ENCODE data around the gene NAV3. TPM values are rescaled to one million over a fixed set of nuclear protein-coding genes. Genes with fewer than 3 reads are reported as not detected.

The NAV3 gene
- total RNA-seq, 5 donors from 2014 or later (not counting 1 experiment from before 2014, with no cell fraction given), result 0.26 TPM; not detected in 4

DNA sequence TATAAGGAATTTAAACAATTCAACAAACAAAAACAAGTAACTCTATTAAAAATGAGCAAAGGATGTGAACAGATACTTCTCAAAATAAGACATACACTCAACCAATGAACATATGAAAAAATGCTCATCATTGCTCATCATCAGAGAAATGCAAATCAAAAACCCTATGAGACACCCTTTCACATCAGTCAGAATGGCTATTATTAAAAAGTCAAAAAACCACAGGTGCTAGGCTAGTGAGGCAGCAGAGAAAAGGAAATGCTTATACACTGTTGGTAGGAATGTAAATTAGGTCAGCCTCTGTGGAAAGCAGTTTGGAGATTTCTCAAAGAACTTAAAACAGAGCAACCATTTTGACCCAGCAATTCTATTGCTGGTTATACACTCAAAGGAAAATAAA is 52.0 kb downstream of the NAV3 start:
- no peak for ATAC-seq (replicated peaks in 1 of 4)
- H3K4me1 ChIP-seq (ENCODE audit: control insufficient read depth in 1 of 2, extremely low read depth in 1 of 2, insufficient read depth in 2 of 2, low read length in 2 of 2), result no peaks in the 10 kb centered on the region
- H3K9me3 ChIP-seq, result no peaks in the 10 kb centered on the region
- no peak overlapping the region for H3K27ac Mint-ChIP-seq
- H3K36me3 Mint-ChIP-seq, result no peaks in the 10 kb centered on the region
- H3K4me3 Mint-ChIP-seq, result no peak overlapping the region
- no peak for DNase-seq
- no peaks in the 10 kb centered on the region for H3K36me3 ChIP-seq (ENCODE audit: control insufficient read depth in 2 of 2, extremely low read depth in 1 of 2, insufficient read depth in 1 of 2, low read length in 1 of 2)
- no peaks in the 10 kb centered on the region for H3K27me3 ChIP-seq (replicated peaks in 1 of 2; ENCODE audit: control insufficient read depth in 2 of 2, extremely low read depth in 1 of 2, insufficient read depth in 2 of 2, low read length in 1 of 2)
- CTCF ChIA-PET, result no interaction called here
- H3K4me1 Mint-ChIP-seq, result no peaks in the 10 kb centered on the region
- H3K27me3 Mint-ChIP-seq, result no peaks in the 10 kb centered on the region
- peaks cover 4 to 30% (median 12%) of the 10 kb centered on the region in 3 donors for H3K9me3 Mint-ChIP-seq
- H3K4me3 ChIP-seq (ENCODE audit: control insufficient read depth in 1 of 2, extremely low read depth in 1 of 2, low read length in 1 of 2), result no peak overlapping the region
- POLR2A ChIA-PET, result no interaction called here
- no peak overlapping the region for H3K27ac ChIP-seq (ENCODE audit: low read length)

DNA sequence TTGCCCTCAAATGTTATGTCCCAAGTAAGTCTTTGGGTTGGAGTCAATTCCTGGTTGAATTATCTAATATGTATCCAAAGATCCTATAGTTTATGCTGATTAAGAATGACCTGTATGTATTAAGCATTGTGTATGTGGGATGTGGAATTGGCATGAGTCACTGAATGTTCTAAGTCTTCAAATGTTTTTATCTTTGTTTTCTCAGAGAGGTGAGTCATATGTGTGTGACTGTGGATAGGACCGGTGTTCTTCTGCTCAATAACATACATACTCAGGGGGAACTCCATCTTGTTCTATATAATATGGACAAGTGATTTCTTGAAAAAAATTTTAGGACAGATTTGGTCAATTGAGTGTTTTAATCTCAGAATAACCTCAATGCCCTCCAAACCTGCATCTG is 57.9 kb downstream of the NAV3 start:
- no peaks in the 10 kb centered on the region for H3K36me3 ChIP-seq (ENCODE audit: control insufficient read depth in 2 of 2, extremely low read depth in 1 of 2, insufficient read depth in 1 of 2, low read length in 1 of 2)
- Mint-ChIP-seq H3K27me3 (no peaks in the 10 kb centered on the region), H3K4me3 (no peak overlapping the region), H3K9me3 (peaks cover 0 to 19% (median 0%) of the 10 kb centered on the region in 3 donors), H3K27ac (no peak overlapping the region), H3K4me1 (no peaks in the 10 kb centered on the region), H3K36me3 (no peaks in the 10 kb centered on the region)
- no peaks in the 10 kb centered on the region for H3K4me1 ChIP-seq (ENCODE audit: control insufficient read depth in 1 of 2, extremely low read depth in 1 of 2, insufficient read depth in 2 of 2, low read length in 2 of 2)
- H3K4me3 ChIP-seq (ENCODE audit: control insufficient read depth in 1 of 2, extremely low read depth in 1 of 2, low read length in 1 of 2), result no peak overlapping the region
- no peak overlapping the region for H3K27ac ChIP-seq (ENCODE audit: low read length)
- H3K27me3 ChIP-seq (replicated peaks in 1 of 2; ENCODE audit: control insufficient read depth in 2 of 2, extremely low read depth in 1 of 2, insufficient read depth in 2 of 2, low read length in 1 of 2), result no peaks in the 10 kb centered on the region
- POLR2A ChIA-PET, result no interaction called here
- no peak for DNase-seq
- ATAC-seq (replicated peaks in 1 of 4), result no peak
- H3K9me3 ChIP-seq, result no peaks in the 10 kb centered on the region
- no CpG with 5 or more reads among the region's 1 CpG for WGBS (ENCODE audit: insufficient coverage)
- CTCF ChIA-PET, result no interaction called here

DNA sequence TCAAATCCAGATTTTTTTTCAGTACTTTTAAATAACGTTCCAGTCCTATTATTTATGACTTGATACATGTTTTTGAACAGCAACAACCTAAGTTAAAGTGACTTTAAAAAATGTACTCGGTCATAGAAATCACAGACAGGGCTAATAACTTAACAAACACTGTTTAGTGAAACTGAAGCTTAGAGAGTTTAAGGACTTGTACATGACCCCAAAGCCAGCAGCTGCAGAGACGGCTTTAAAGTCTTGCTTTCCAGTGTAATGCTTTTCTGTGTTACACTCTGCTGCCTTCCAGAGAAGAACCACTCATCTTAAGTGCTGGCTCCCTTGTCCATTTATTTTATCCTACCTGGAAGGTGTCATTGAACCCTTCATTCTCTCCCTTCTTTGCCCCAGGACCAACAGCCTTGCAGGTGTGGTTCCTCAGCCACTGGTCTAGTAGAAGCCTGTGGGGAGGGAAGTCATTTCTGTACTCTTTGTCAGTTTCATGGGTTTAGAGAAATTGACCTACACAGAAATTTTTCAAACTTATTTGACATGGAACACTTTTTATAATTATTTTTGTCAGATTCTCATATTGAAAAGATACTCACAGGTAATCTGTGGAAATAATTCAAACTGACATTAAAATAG is 60.9 kb downstream of the NAV3 start:
- Histone ChIP-seq H3K27me3 (replicated peaks in 1 of 2; ENCODE audit: control insufficient read depth in 2 of 2, extremely low read depth in 1 of 2, insufficient read depth in 2 of 2, low read length in 1 of 2) (no peaks in the 10 kb centered on the region), H3K9me3 (no peaks in the 10 kb centered on the region), H3K4me3 (ENCODE audit: control insufficient read depth in 1 of 2, extremely low read depth in 1 of 2, low read length in 1 of 2) (no peak overlapping the region), H3K27ac (ENCODE audit: low read length) (no peak overlapping the region), H3K36me3 (ENCODE audit: control insufficient read depth in 2 of 2, extremely low read depth in 1 of 2, insufficient read depth in 1 of 2, low read length in 1 of 2) (no peaks in the 10 kb centered on the region), H3K4me1 (ENCODE audit: control insufficient read depth in 1 of 2, extremely low read depth in 1 of 2, insufficient read depth in 2 of 2, low read length in 2 of 2) (no peaks in the 10 kb centered on the region)
- ChIA-PET CTCF (no interaction called here), POLR2A (interaction anchor here in 1 of 2 donors (0.7 kb wide), 1 partner anchor 27 kb away, joined by 3 read pairs; no protein-coding TSS in a partner anchor)
- peaks cover 0 to 18% (median 0%) of the 10 kb centered on the region in 3 donors for H3K9me3 Mint-ChIP-seq
- no CpG with 5 or more reads among the region's 3 CpGs for WGBS (ENCODE audit: insufficient coverage)
- DNase-seq (no peak), ATAC-seq (replicated peaks in 1 of 4) (no peak)
- no peaks in the 10 kb centered on the region for H3K4me1 Mint-ChIP-seq
- no peak overlapping the region for H3K27ac Mint-ChIP-seq
- H3K27me3 Mint-ChIP-seq, result no peaks in the 10 kb centered on the region
- H3K36me3 Mint-ChIP-seq, result no peaks in the 10 kb centered on the region
- no peak overlapping the region for H3K4me3 Mint-ChIP-seq

- peaks cover 0 to 4% (median 3%) of the 10 kb centered on the region in 3 donors for H3K9me3 Mint-ChIP-seq
- no peaks in the 10 kb centered on the region for H3K4me1 Mint-ChIP-seq
- Histone ChIP-seq H3K27ac (ENCODE audit: low read length) (no peak overlapping the region), H3K9me3 (no peaks in the 10 kb centered on the region), H3K27me3 (replicated peaks in 1 of 2; ENCODE audit: control insufficient read depth in 2 of 2, extremely low read depth in 1 of 2, insufficient read depth in 2 of 2, low read length in 1 of 2) (no peaks in the 10 kb centered on the region), H3K4me3 (ENCODE audit: control insufficient read depth in 1 of 2, extremely low read depth in 1 of 2, low read length in 1 of 2) (no peak overlapping the region), H3K4me1 (ENCODE audit: control insufficient read depth in 1 of 2, extremely low read depth in 1 of 2, insufficient read depth in 2 of 2, low read length in 2 of 2) (no peaks in the 10 kb centered on the region), H3K36me3 (ENCODE audit: control insufficient read depth in 2 of 2, extremely low read depth in 1 of 2, insufficient read depth in 1 of 2, low read length in 1 of 2) (no peaks in the 10 kb centered on the region)
- H3K27me3 Mint-ChIP-seq, result no peaks in the 10 kb centered on the region
- ChIA-PET CTCF (no interaction called here), POLR2A (no interaction called here)
- no peak for DNase-seq
- ATAC-seq (replicated peaks in 1 of 4), result no peak
- H3K36me3 Mint-ChIP-seq, result no peaks in the 10 kb centered on the region
- no peak overlapping the region for H3K4me3 Mint-ChIP-seq
- H3K27ac Mint-ChIP-seq, result no peak overlapping the region
Measured at GRCh38 chr12:77893918-77894317, 63.2 kb downstream of the NAV3 start.

GRCh38 chr12:77894556-77894955 is 63.9 kb downstream of the NAV3 start:
- DNase-seq, result no peak
- ChIA-PET CTCF (no interaction called here), POLR2A (no interaction called here)
- Histone ChIP-seq H3K4me3 (ENCODE audit: control insufficient read depth in 1 of 2, extremely low read depth in 1 of 2, low read length in 1 of 2) (no peak overlapping the region), H3K27me3 (replicated peaks in 1 of 2; ENCODE audit: control insufficient read depth in 2 of 2, extremely low read depth in 1 of 2, insufficient read depth in 2 of 2, low read length in 1 of 2) (no peaks in the 10 kb centered on the region), H3K4me1 (ENCODE audit: control insufficient read depth in 1 of 2, extremely low read depth in 1 of 2, insufficient read depth in 2 of 2, low read length in 2 of 2) (no peaks in the 10 kb centered on the region), H3K36me3 (ENCODE audit: control insufficient read depth in 2 of 2, extremely low read depth in 1 of 2, insufficient read depth in 1 of 2, low read length in 1 of 2) (no peaks in the 10 kb centered on the region), H3K27ac (ENCODE audit: low read length) (no peak overlapping the region), H3K9me3 (no peaks in the 10 kb centered on the region)
- no peak overlapping the region for H3K4me3 Mint-ChIP-seq
- WGBS (ENCODE audit: insufficient coverage), result no CpG with 5 or more reads among the region's 2 CpGs
- H3K4me1 Mint-ChIP-seq, result no peaks in the 10 kb centered on the region
- peaks cover 0 to 3% (median 0%) of the 10 kb centered on the region in 3 donors for H3K9me3 Mint-ChIP-seq
- ATAC-seq (replicated peaks in 1 of 4), result no peak
- H3K27me3 Mint-ChIP-seq, result no peaks in the 10 kb centered on the region
- no peaks in the 10 kb centered on the region for H3K36me3 Mint-ChIP-seq
- H3K27ac Mint-ChIP-seq, result no peak overlapping the region

GRCh38 chr12:77895699-77896098 is 65.0 kb downstream of the NAV3 start:
- H3K27me3 ChIP-seq (replicated peaks in 1 of 2; ENCODE audit: control insufficient read depth in 2 of 2, extremely low read depth in 1 of 2, insufficient read depth in 2 of 2, low read length in 1 of 2), result no peaks in the 10 kb centered on the region
- DNase-seq (no peak), ATAC-seq (replicated peaks in 1 of 4) (no peak)
- Mint-ChIP-seq H3K27me3 (no peaks in the 10 kb centered on the region), H3K27ac (no peak overlapping the region), H3K36me3 (no peaks in the 10 kb centered on the region), H3K4me3 (no peak overlapping the region), H3K9me3 (peaks cover 3 to 5% (median 3%) of the 10 kb centered on the region in 3 donors), H3K4me1 (no peaks in the 10 kb centered on the region)
- no peaks in the 10 kb centered on the region for H3K4me1 ChIP-seq (ENCODE audit: control insufficient read depth in 1 of 2, extremely low read depth in 1 of 2, insufficient read depth in 2 of 2, low read length in 2 of 2)
- H3K27ac ChIP-seq (ENCODE audit: low read length), result no peak overlapping the region
- ChIA-PET CTCF (no interaction called here), POLR2A (no interaction called here)
- H3K36me3 ChIP-seq (ENCODE audit: control insufficient read depth in 2 of 2, extremely low read depth in 1 of 2, insufficient read depth in 1 of 2, low read length in 1 of 2), result no peaks in the 10 kb centered on the region
- H3K9me3 ChIP-seq, result no peaks in the 10 kb centered on the region
- H3K4me3 ChIP-seq (ENCODE audit: control insufficient read depth in 1 of 2, extremely low read depth in 1 of 2, low read length in 1 of 2), result no peak overlapping the region

- H3K4me1 Mint-ChIP-seq, result no peaks in the 10 kb centered on the region
- no peak for DNase-seq
- Histone ChIP-seq H3K27me3 (replicated peaks in 1 of 2; ENCODE audit: control insufficient read depth in 2 of 2, extremely low read depth in 1 of 2, insufficient read depth in 2 of 2, low read length in 1 of 2) (no peaks in the 10 kb centered on the region), H3K4me3 (ENCODE audit: control insufficient read depth in 1 of 2, extremely low read depth in 1 of 2, low read length in 1 of 2) (no peak overlapping the region), H3K4me1 (ENCODE audit: control insufficient read depth in 1 of 2, extremely low read depth in 1 of 2, insufficient read depth in 2 of 2, low read length in 2 of 2) (no peaks in the 10 kb centered on the region), H3K36me3 (ENCODE audit: control insufficient read depth in 2 of 2, extremely low read depth in 1 of 2, insufficient read depth in 1 of 2, low read length in 1 of 2) (no peaks in the 10 kb centered on the region), H3K27ac (ENCODE audit: low read length) (no peak overlapping the region), H3K9me3 (no peaks in the 10 kb centered on the region)
- peaks cover 4 to 13% (median 12%) of the 10 kb centered on the region in 3 donors for H3K9me3 Mint-ChIP-seq
- no peak overlapping the region for H3K27ac Mint-ChIP-seq
- no peak for ATAC-seq (replicated peaks in 1 of 4)
- WGBS (ENCODE audit: insufficient coverage), result no CpG with 5 or more reads among the region's 1 CpG
- no peak overlapping the region for H3K4me3 Mint-ChIP-seq
- ChIA-PET POLR2A (no interaction called here), CTCF (no interaction called here)
- H3K27me3 Mint-ChIP-seq, result no peaks in the 10 kb centered on the region
- H3K36me3 Mint-ChIP-seq, result no peaks in the 10 kb centered on the region
Measured at GRCh38 chr12:77907936-77908335, 77.2 kb downstream of the NAV3 start.
